Stimulated activated CD8-positive, alpha-beta memory T cell treated with anti-CD3 and anti-CD28 coated beads, Interleukin-7, amount 100 ng/mL, for 1 hour (primary cell): ENCODE results near the gene MT1G.
"Not testable (repeated sequence)": the region's sequence is repeated elsewhere in the genome, so short reads cannot be mapped to it uniquely, and the experiment has no call there.

Experiments
- DNase-seq, 2 donors: peaks; one replicate each; pipeline ENCODE4 v3.0.0-alpha.2; 2020; ENCODE audit warnings: low read depth in 2 of 2

The MT1G gene

GRCh38 chr16:56665286-56666261, 2.3 kb downstream of the MT1G start:
- not testable (repeated sequence) for DNase-seq

DNA sequence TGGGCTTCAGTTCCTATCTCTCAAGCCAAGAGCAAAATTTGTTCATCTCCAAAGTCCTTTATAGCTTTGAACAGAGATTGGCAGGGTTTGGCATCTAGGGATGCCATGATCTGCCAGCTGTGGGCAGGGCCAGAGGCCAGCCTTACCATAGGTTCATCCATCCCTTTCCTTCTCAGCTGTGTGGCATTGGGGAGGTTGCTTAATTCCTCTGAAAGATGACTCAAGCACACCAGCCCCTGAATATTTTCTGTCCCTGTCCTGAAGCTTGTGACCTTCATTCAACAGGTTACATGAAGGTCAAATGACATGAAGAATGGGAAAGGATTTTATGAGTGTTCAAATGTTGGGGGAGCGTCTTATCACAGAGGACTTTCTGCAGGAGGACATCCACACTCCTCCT, 3.4 kb downstream of the MT1G start:
- no peak for DNase-seq

DNA sequence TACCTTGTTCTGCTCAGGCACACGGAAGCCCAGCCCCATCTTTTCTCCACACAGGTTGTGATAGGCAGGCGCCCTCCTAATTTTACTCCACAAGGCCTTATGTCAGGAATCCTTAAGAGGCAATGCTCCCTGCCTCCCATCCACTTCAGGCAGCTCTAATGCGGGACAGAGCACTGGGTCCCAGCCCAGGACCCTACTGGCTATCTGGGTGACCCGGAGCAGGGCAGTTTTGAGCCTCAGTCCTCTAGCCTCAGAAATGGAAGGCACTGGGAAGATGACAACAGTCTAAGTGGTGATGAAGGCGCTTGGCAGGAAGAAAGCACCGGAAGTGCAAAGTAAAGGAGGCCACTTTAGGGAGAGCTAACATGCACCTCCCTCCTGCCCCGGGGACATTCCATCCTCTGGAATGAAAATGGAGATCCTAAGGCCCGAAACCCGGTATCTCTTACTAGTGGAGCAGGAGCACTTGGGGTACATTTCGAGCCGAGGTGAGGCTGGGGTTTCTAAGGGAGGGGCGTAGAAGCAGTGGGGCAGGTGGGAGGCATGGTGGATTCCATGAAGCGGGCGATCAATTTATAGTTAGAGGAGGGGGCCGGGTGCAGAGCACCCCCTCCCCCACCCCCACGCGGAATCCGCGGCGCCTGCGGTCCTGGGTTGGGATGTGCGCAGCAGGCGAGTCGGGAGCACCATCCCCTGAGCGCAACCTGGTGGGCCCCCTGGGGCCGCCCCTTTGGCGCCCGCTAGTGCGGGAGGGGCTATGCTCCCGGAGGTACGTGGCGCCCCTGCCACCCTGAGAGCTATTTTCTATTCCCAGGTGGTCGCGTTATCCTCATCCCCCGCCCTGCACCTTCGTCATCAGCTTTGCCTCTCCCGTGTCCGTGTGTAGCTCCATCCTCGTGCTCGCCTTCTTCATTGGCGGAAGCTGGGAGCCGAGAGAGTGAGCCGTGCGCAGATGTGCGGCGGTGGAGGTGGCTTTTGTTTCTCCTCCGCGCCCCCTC, 5.2 kb downstream of the MT1G start:
- no peak for DNase-seq

GRCh38 chr16:56658327-56658875, 9.5 kb downstream of the MT1G start:
- no peak for DNase-seq

DNA sequence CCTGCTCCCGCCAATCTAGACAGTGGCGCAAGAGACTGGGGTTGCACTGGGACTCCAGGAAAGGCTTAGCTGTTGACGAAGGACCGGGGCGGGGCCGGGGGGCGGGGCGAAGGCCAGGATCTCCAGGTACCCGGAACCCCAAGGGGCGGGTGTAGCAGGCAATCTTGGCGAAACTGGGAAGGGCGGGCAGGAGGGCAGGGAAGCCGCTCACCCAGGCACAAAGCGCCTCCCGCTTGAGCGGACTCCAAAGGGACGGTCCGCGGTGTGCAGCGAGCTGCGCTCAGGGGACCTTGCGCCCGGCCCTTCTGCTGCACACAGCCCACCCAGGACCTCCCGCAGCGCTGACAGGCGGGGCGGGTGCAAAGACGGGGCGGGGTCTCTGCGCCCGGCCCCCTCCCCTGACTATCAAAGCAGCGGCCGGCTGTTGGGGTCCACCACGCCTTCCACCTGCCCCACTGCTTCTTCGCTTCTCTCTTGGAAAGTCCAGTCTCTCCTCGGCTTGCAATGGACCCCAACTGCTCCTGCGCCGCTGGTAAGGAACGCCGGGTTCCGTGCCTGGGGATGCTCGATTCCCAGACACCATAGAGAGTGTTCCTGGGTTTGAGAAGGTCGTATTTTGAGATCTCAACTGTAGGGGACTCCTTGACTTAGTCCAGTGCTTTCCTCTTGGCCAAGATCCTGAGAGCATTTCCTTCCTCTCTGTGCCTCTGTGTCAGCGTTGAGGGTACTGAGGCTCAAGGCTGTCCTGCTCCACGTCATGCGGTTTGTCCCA, 10.1 kb downstream of the MT1G start, which contains the start of gene MT1F:
MT1F (plus strand) TSS at position 405 of the 772 bp plus-strand sequence; CDS start at position 505, 100 bp downstream.
- peak; percentile 35 to 52 for DNase-seq

DNA sequence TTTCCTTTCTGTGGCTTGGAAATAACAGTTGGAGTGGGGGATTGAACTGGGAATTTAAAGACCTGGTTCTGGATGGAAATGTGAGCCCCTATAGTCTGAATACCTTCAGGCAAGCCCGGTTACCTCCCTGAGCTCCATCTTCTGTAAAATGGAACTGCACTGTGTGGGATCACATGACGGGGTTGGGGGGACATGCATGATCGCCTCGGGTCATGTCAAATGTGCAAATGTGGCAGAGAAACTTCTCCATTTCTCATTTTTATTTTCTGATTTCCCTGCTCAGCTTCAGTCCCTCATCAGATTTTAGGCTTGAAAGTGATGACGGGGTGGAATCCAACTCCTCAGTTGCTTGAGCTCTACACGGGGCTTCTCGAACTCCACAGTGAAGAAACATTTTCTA, 14.6 kb downstream of the MT1G start:
- no peak for DNase-seq

DNA sequence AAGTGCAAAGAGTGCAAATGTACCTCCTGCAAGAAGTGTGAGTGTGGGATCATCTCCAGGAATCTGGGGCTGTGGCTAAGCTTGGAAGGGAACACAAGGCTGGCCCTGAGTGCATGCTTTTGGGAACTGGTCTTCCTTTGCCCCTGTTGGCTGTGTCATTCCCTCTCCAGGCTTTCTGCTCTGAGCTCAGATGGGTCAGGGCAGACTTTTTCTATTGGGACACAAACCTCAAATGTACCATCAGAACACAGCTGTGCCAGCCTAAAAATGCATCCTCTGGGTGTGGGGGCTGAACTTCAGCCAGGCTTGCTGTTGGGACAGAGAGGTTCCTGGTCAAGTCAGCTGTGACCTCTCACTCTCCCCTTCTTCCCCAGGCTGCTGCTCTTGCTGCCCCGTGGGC, 15.3 kb downstream of the MT1G start:
- DNase-seq: no peak

- no peak for DNase-seq
These were observed 16.3 kb downstream of the MT1G start, which contains the start of gene MT1B for GRCh38 chr16:56651586-56651985. Gene MT1B (plus strand): TSS chr16:56651886. CDS start chr16:56651954, 68 bp downstream.

GRCh38 chr16:56649820-56650219, 18.0 kb downstream of the MT1G start:
- no peak for DNase-seq

DNA sequence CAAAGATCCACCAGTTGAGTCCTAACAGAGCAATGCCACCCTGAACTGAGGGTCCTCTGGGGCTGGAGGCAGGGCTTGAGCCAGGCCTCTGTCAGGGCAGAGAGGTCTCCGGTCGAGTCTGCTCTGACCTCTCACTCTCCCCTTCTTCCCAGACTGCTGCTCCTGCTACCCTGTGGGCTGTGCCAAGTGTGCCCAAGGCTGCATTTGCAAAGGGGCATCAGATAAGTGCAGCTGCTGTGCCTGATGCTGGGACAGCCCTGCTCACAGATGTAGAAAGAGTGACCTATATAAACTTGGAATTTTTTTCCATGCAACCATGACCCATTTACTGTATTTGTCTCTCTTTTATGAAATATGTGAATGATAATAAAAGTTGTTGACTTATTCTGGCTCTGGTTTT, 18.6 kb downstream of the MT1G start:
- no peak for DNase-seq

- no peak for DNase-seq
These were observed 20.0 kb downstream of the MT1G start for GRCh38 chr16:56647641-56648431.

DNA sequence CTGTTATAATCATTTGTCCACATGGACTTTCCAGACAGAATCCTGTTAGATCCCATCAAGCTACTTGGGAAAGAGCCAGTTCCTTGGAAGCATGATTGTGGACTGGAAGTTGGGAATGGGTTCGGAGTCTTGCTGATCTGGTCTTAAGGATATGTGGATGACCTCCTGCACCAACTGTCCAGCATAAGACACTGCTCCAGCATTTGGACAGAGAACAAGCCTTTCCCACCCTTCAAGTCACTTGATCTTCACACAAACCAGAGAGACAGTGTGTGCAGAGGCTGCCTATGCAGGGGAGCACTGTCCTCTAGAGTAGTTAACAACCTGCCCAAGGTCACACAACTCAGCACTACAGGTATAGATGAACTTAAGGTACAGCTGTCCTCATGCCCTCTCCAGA, 22.0 kb downstream of the MT1G start:
- DNase-seq: no peak

DNA sequence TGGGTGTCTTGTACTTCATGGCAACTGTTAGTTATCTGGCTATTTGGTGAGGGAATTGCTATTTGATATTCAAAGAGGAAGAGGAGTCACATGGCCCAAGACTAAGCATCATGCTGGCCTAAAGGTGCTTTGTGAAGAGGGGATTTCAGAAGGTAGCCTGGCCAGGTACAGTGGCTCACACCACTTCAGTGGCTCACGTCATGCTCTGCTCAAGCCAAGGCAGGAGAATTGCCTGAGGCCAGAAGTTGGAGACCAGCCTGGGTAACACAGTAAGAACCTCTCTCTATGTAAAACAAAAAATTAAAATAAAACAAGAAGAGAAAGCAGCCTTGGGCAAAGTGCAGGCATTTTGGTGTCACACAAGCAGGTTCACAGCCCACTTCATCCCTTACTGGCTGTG, 22.6 kb downstream of the MT1G start:
- no peak for DNase-seq

DNA sequence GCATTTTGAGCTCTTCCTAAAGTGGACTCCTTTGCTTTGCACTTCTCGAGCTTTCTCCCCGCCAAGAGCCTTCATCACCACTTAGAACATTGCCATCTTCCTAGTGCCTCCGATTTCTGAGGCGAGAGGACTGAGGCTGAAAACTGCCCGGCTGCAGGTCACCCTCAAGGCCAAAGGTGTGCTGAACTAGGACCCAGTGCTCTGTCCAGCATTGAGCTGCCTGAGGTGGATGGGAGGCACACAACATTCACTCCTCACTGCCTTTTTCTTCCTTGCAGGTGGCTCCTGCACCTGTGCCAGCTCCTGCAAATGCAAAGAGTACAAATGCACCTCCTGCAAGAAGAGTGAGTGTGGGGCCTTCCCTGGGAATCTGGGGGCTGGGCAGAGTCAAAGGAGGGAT, 24.0 kb downstream of the MT1G start:
- DNase-seq: no peak

- peak; percentile 33 to 39 for DNase-seq
These were observed 24.6 kb downstream of the MT1G start for GRCh38 chr16:56643080-56643778.

DNA sequence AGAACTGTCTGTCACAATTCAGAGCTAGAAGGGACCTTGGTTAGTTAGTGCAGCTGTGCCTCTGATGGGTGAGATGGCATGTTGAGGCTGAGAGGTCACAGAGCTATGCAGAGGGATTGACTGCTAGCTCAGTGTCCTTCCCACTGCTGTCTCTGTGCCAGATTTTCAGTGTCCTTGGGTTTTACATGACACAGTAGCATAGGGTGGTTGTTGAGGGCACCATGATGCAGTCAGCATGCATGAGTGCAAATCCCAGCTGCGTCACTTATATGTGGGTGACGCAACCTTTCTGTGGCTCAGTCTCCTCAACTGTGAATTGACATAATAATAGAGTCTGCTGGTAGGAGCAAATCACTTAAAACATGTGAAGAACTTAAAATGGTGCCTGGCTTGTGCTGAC, 26.7 kb downstream of the MT1G start:
- DNase-seq: no peak

GRCh38 chr16:56640076-56640475, 27.8 kb downstream of the MT1G start:
- DNase-seq: no peak

GRCh38 chr16:56639045-56639444, 28.8 kb downstream of the MT1G start:
- no peak for DNase-seq
